GM18907 (cell line): ENCODE results near the gene SLC39A8.
"Not testable (repeated sequence)": the region's sequence is repeated elsewhere in the genome, so short reads cannot be mapped to it uniquely, and the experiment has no call there.

Experiments used
- ATAC-seq: cut with Tn5 transposase; IDR thresholded peaks from one replicate; pipeline ENCODE4 v1.9.1; 2021; ENCODE audit warnings: mild to moderate bottlenecking, moderate library complexity; ENCODE audit not compliant: unreplicated experiment

SLC39A8 gene

GRCh38 chr4:102302762-102303161 is 42.5 kb downstream of the SLC39A8 start:
- no peak for ATAC-seq

GRCh38 chr4:102301167-102301566 is 44.1 kb downstream of the SLC39A8 start:
- ATAC-seq, result no peak

DNA sequence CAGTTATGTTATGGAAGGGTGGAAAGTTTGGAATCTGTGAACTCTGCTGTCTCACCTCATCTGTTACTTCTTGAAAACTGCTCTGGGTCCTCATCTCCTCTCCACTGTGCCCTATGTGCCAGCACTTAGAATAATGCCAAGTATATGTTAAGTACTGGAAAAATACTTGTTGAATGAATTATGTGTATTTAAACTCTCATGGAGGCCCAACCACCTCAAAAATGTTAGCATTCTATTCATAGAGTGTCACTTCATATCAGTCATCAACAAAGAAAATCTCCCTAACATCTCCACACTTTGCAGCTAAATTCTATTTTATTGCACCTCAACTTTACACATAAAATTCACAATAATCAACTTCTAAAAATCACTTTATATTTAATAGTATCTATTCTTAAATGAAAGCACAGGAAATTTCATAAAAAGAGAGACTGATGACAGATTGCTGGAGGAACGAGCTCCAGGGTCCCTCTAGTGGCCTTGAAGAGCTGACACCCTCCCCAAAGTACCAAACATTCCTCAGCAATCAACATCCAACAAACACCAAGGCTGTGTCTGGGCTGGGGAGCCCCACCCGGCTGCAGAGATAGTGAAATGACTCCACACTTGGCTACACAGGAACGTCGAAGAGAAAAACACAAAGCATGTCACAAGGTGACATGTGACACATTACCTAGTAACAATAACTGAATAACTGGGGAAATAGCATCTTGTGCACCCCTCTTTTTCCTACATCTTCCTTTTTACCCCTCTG is 45.8 kb downstream of the SLC39A8 start:
- ATAC-seq, result peak; percentile 93

DNA sequence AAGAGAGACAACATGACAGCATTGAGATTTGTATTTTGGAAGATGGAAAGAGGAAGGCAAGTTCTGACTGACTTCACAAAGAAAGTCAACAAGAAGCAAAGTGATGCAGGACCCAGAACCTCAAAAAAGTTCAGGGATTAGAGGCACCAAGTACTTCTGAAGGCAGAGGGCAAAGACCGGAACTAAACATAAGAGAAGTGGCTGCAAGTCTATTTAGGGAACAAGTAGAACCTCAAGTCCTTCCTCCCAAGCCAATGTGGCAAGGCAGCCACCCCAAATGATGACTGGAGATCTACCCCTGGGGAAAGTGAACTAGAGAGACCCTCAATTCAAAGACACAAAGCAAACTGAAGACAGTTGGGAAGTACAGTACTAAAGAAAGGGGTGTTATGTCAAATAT is 46.6 kb downstream of the SLC39A8 start:
- no peak for ATAC-seq

- no peak for ATAC-seq
Observed at GRCh38 chr4:102295153-102295862, 50.0 kb downstream of the SLC39A8 start.

DNA sequence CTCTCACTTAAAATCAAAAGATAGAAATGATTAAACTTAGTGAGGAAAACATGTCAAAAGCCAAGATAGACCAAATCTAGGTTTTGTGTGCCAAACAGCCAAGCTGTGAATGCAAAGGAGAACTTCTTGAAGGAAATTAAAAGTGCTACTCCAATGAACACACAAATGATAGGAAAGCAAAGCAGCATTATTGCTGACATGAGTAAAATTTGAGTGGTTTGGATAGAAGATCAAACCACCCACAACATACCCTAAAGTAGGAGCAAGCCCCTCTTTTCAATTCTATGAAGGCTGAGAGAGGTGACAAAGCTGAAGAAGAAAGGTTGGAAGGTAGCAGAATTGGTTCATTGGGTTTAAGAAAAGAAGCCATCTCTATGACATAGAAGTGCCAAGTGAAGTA is 56.8 kb downstream of the SLC39A8 start:
- ATAC-seq, result no peak

GRCh38 chr4:102285831-102286230 is 59.5 kb downstream of the SLC39A8 start:
- ATAC-seq, result no peak

GRCh38 chr4:102281171-102281839 is 64.0 kb downstream of the SLC39A8 start:
- ATAC-seq, result no peak

- ATAC-seq, result not testable (repeated sequence)
Observed at GRCh38 chr4:102273317-102273716, 72.0 kb downstream of the SLC39A8 start.

DNA sequence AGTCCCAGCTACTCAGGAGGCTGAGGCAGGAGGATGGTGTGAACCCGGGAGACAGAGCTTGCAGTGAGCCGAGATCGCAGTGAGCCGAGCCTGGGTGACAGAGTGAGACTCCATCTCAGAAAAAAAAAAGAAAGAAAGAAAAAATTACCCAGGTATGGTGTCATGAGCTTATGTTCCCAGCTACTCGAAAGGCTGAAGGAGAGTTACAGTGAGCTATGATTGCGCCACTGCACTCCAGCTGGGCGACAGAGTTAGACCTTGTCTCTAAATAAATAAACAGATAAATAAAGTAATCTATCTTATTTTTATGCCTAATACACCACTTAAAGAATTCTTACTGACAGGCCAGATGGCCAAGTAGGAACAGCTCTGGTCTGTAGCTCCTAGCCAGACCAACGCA is 73.0 kb downstream of the SLC39A8 start:
- ATAC-seq, result no peak

DNA sequence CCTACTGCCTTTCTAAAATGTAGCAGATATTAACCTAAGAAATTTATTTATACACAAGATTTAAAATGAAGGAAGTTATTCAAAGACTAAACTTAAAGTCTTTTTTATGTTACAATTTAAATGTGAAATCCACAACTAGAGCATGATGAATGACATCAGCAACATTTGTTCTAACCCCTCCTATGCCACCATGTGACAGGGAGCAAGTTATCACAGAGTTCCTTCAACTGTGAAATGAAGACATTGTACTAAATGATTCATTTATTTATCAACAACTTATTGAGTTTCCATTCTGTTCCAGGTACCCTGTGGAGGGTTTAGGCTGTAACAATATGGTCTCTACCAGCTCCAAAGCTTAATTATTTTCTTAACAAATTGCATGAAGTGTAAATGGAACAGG is 76.9 kb downstream of the SLC39A8 start:
- no peak for ATAC-seq

DNA sequence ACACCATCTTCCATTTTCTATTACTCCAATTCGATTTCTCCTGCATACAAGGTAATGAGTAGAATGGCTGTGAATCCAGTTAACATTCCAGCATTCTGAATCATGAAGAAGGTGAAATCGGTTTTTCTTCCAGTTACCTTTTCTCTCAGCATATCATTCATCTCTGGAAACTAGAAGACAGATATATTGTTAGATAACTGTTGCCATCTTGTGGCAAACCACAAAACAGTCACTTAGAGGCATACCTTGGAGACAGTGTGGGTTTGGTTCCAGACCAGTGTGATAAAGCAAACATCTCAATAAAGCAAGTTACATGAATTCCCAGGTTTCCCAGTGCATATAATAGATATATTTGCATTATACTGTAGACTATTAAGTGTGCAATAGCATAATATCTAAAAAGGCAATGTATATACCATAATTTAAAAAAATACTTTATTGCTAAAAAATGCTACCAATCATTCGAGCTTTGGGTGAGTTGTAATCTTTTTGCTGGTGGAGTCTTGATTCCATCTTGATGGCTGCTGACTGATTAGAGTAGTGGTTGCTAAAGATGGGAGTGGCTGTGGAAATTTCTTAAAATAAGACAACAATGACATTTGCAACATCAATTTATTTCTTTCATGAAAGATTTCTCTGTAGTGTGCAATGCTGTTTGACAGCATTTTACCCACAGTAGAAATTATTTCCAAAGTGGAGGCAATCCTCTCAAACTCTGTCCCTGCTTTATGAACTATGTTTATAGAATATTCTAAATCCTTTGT is 82.1 kb downstream of the SLC39A8 start:
- peak; percentile 94 for ATAC-seq

- ATAC-seq, result no peak
Observed at GRCh38 chr4:102259702-102260101, 85.6 kb downstream of the SLC39A8 start.

GRCh38 chr4:102259081-102259480 is 86.2 kb downstream of the SLC39A8 start:
- ATAC-seq, result no peak

GRCh38 chr4:102256321-102256720 is 89.0 kb downstream of the SLC39A8 start:
- no peak for ATAC-seq

- ATAC-seq, result no peak
Observed at GRCh38 chr4:102253860-102254259, 91.4 kb downstream of the SLC39A8 start.

DNA sequence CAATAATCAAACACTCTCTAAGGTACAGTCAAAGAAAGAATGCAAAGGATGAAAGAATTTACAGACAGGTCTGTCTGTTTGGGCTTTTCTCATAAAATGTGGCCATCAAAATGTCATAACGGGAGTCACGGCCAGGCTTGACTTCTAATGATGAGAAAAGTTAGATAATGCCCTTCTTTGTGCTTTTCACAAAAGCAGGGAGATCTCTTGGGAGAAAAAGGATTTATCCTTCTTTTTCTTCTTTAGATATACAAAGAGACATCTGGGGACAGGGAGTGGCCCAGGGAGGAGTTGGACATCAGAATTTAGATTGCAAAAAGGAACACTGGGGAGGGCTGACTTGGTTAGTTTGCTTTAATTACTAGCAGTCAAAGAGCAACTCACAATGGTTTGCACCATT is 93.1 kb downstream of the SLC39A8 start:
- no peak for ATAC-seq

- no peak for ATAC-seq
Observed at GRCh38 chr4:102250341-102250740, 94.9 kb downstream of the SLC39A8 start.

DNA sequence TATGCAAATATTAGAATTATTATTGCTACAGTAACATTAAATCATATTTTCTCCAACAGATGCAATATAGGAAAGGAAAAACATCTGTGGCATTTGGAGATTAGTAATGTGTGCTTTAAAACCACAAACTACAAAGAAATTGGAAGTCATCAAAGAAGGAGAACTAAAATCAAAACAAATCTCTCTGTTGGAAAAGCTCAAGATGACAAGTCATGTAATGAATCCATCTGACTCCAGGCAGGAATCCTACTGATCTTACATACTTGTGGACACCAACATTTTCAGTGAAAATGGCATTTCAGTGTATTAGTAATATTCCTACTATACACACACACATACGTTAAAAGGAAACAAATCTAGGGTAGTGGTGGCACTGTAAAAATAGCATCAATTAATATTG is 98.2 kb downstream of the SLC39A8 start:
- no peak for ATAC-seq

- ATAC-seq, result no peak
Observed at GRCh38 chr4:102246416-102246815, 98.9 kb downstream of the SLC39A8 start.

- ATAC-seq, result no peak
Observed at GRCh38 chr4:102244878-102245535, 100.3 kb downstream of the SLC39A8 start.
